ENCODE data around the gene NELL1. TPM values are rescaled to one million over a fixed set of nuclear protein-coding genes. Genes with fewer than 3 reads are reported as not detected.

Gene NELL1
- total RNA-seq, 2 experiments from 2014 or later, result not detected

- ChIA-PET POLR2A (no interaction called here), CTCF (no interaction called here)
- peaks cover under 1% of the 10 kb centered on the region for H3K9me3 Mint-ChIP-seq
- H3K4me3 Mint-ChIP-seq, result no peak overlapping the region
- TF ChIP-seq, protein P1, sequence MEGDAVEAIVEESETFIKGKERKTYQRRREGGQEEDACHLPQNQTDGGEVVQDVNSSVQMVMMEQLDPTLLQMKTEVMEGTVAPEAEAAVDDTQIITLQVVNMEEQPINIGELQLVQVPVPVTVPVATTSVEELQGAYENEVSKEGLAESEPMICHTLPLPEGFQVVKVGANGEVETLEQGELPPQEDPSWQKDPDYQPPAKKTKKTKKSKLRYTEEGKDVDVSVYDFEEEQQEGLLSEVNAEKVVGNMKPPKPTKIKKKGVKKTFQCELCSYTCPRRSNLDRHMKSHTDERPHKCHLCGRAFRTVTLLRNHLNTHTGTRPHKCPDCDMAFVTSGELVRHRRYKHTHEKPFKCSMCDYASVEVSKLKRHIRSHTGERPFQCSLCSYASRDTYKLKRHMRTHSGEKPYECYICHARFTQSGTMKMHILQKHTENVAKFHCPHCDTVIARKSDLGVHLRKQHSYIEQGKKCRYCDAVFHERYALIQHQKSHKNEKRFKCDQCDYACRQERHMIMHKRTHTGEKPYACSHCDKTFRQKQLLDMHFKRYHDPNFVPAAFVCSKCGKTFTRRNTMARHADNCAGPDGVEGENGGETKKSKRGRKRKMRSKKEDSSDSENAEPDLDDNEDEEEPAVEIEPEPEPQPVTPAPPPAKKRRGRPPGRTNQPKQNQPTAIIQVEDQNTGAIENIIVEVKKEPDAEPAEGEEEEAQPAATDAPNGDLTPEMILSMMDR (IDR thresholded peaks at IDR 0.05), result no peak
- H3K27me3 Mint-ChIP-seq, result no peaks in the 10 kb centered on the region
- DNase-seq (no peak), ATAC-seq (no peak)
- no peak overlapping the region for H3K27ac Mint-ChIP-seq
- H3K4me1 Mint-ChIP-seq (ENCODE audit: low read depth), result no peaks in the 10 kb centered on the region
- H3K36me3 Mint-ChIP-seq (ENCODE audit: low read depth), result no peaks in the 10 kb centered on the region
- intact Hi-C loops (cut with micrococcal nuclease), result no loop called here
These were observed 732.9 kb downstream of the NELL1 start for GRCh38 chr11:21402274-21402673.

- no peak for ATAC-seq
- Mint-ChIP-seq H3K27ac (no peak overlapping the region), H3K36me3 (ENCODE audit: low read depth) (no peaks in the 10 kb centered on the region), H3K4me1 (ENCODE audit: low read depth) (no peaks in the 10 kb centered on the region), H3K4me3 (no peak overlapping the region), H3K27me3 (no peaks in the 10 kb centered on the region), H3K9me3 (peaks cover 4% of the 10 kb centered on the region)
- ChIA-PET POLR2A (no interaction called here), CTCF (no interaction called here)
- TF ChIP-seq, protein P1 (IDR thresholded peaks at IDR 0.05), result no peak
- DNase-seq, result no peak
- intact Hi-C loops (cut with micrococcal nuclease), result no loop called here
These were observed 733.7 kb downstream of the NELL1 start for GRCh38 chr11:21403069-21403468.

DNA sequence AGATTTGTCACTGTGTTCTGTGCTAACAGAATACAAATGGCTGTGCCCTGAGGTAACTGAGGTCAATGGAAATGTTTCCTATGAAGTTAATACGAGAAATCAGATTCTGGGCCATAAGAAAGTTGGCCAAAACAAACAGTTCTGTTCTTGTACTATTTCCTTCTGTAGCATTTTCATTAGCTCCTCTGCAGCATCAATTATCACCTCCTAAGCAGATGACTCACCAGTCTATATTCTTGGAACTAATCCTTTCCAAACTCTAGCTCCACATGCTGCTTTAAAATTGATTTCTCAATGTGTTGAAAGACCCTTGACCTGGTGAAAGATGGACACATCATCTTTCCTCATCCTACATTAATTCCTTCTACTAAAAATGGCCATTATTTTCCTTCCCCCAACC lies 736.0 kb downstream of the NELL1 start:
- H3K4me1 Mint-ChIP-seq (ENCODE audit: low read depth), result no peaks in the 10 kb centered on the region
- H3K27ac Mint-ChIP-seq, result no peak overlapping the region
- CTCF ChIA-PET, result no interaction called here
- no peak for DNase-seq
- H3K9me3 Mint-ChIP-seq, result peaks cover 6% of the 10 kb centered on the region
- POLR2A ChIA-PET, result no interaction called here
- no peak overlapping the region for H3K4me3 Mint-ChIP-seq
- intact Hi-C loops (cut with micrococcal nuclease), result no loop called here
- TF ChIP-seq, protein P1 (IDR thresholded peaks at IDR 0.05), result no peak
- H3K27me3 Mint-ChIP-seq, result no peaks in the 10 kb centered on the region
- H3K36me3 Mint-ChIP-seq (ENCODE audit: low read depth), result no peaks in the 10 kb centered on the region
- ATAC-seq, result no peak

GRCh38 chr11:21410513-21410912 lies 741.1 kb downstream of the NELL1 start:
- H3K27ac Mint-ChIP-seq, result no peak overlapping the region
- H3K27me3 Mint-ChIP-seq, result no peaks in the 10 kb centered on the region
- POLR2A ChIA-PET, result no interaction called here
- H3K36me3 Mint-ChIP-seq (ENCODE audit: low read depth), result no peaks in the 10 kb centered on the region
- intact Hi-C loops (cut with micrococcal nuclease), result no loop called here
- no peaks in the 10 kb centered on the region for H3K4me1 Mint-ChIP-seq (ENCODE audit: low read depth)
- DNase-seq (no peak), ATAC-seq (no peak)
- TF ChIP-seq, protein P1 (IDR thresholded peaks at IDR 0.05), result no peak
- peaks cover 6% of the 10 kb centered on the region for H3K9me3 Mint-ChIP-seq
- no peak overlapping the region for H3K4me3 Mint-ChIP-seq
- CTCF ChIA-PET, result no interaction called here

DNA sequence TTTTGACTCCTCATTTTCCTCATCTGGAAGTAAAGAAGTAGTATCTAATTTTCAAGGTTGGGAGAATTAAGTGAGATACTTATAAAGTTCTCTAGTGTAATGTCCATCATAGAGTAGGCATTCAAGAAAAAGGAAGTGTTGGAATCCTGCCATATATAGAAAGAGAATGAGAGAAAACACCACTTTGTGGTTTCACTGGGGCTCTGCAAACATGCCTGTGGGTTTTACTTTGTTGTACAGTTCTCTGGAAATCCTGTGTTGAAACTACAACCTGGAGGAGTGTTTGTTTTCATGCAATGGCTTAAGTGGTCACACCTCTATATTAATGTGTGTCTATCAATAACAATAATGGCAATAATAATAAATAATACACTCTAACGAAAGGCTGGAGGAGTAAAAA lies 741.7 kb downstream of the NELL1 start:
- H3K4me1 Mint-ChIP-seq (ENCODE audit: low read depth), result no peaks in the 10 kb centered on the region
- no peaks in the 10 kb centered on the region for H3K36me3 Mint-ChIP-seq (ENCODE audit: low read depth)
- POLR2A ChIA-PET, result no interaction called here
- ATAC-seq (no peak), DNase-seq (no peak)
- TF ChIP-seq, protein P1 (IDR thresholded peaks at IDR 0.05), result no peak
- no peaks in the 10 kb centered on the region for H3K27me3 Mint-ChIP-seq
- no peak overlapping the region for H3K4me3 Mint-ChIP-seq
- intact Hi-C loops (cut with micrococcal nuclease), result no loop called here
- H3K27ac Mint-ChIP-seq, result no peak overlapping the region
- H3K9me3 Mint-ChIP-seq, result peaks cover 6% of the 10 kb centered on the region
- CTCF ChIA-PET, result no interaction called here
